Nephron (organoid): ENCODE results near the gene STAT5B.
A peak's percentile ranks its signal among the peaks of the same experiment; 100 is the strongest.

ENCODE experiments used
- H3K27ac Mint-ChIP-seq, 3 experiments: 2 replicates each; pipeline ENCODE4 v1.8.0; 2020; ENCODE audit warnings: mixed read lengths in 3 of 3, mild to moderate bottlenecking in 2 of 3, moderate library complexity in 1 of 3
- H3K27me3 Mint-ChIP-seq: 2 replicates; pipeline ENCODE4 v1.8.0; 2021; ENCODE audit warnings: low read depth, mild to moderate bottlenecking, moderate library complexity, mixed read lengths
- H3K36me3 Mint-ChIP-seq: 2 replicates; pipeline ENCODE4 v1.8.0; 2020; ENCODE audit warnings: low read depth, mixed read lengths
- H3K4me1 Mint-ChIP-seq: 2 replicates; pipeline ENCODE4 v1.8.0; 2020; ENCODE audit warnings: mixed read lengths
- H3K4me3 Mint-ChIP-seq, 3 experiments: 2 replicates each; pipeline ENCODE4 v1.8.0; 2020; ENCODE audit warnings: mild to moderate bottlenecking in 3 of 3, mixed read lengths in 3 of 3, moderate library complexity in 2 of 3
- H3K9me3 Mint-ChIP-seq: 2 replicates; pipeline ENCODE4 v1.8.0; 2020; ENCODE audit warnings: mixed read lengths
- CTCF ChIP-seq, 3 experiments: fragments of 200-600 bp; sonication (generic); IDR thresholded peaks; one replicate each; pipeline ENCODE4 v1.5.0; 2021; ENCODE audit warnings: antibody characterized with exemption in 3 of 3; ENCODE audit not compliant: unreplicated experiment in 3 of 3

Gene STAT5B

DNA sequence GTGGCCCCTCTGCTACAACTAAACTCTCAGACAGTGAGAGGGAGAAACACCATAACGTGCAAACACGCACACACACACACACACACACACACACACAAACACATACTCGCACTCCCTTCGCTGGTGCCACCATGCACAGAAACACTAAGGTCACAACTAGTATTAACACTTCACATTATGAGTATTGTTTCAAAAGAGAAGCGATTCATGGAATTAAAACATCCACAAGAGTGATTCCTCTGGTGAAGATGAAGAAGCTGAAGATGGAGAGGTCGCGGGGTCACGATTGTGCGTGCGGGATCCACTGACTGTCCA lies 74.8 kb downstream of the STAT5B start:
- Mint-ChIP-seq H3K27me3 (no peaks in the 10 kb centered on the region), H3K4me3 (no peak overlapping the region), H3K36me3 (peaks cover 42% of the 10 kb centered on the region), H3K27ac (no peak overlapping the region), H3K4me1 (no peaks in the 10 kb centered on the region), H3K9me3 (no peaks in the 10 kb centered on the region)
- no peak for TF ChIP-seq CTCF (IDR thresholded peaks at IDR 0.05; ENCODE audit: unreplicated experiment in 3 of 3)

DNA sequence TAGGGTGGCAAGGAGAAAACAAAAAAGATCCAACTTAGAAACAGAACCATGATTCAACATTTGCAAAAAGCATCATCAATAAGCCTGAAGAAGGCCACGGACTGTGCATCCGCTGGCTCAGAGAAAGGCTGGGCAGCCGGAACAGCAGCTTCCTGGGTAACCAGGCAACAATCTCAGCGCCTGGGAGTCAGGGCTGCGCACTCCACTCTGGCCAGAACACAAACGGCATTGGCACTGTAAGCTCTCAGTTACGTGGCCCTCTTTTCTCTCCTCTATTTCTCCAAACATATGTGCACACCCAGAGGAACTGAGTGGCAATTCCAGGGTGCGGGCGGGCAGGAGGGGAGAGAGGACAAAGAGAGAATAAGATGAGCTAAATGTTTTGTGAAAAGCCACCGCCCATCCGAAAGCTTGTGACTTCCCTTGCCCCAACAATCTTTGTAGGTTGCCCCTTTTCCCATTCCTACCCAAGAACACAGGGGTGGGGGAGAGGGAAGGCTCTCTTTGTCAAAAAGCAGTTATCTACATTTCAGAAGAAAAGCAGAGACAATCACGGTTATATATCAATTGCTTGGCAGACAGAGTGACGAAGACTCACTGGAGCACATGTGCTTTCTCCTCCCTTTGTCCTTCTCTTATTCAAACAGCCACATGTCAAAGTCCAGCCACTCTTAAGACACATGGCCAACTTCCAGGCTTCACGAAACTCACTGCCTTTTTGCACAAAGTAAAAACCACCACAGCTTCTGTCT lies 75.3 kb downstream of the STAT5B start:
- H3K27ac Mint-ChIP-seq = no peak overlapping the region
- H3K4me3 Mint-ChIP-seq = no peak overlapping the region
- no peak for TF ChIP-seq CTCF (IDR thresholded peaks at IDR 0.05; ENCODE audit: unreplicated experiment in 3 of 3)
- H3K9me3 Mint-ChIP-seq = no peaks in the 10 kb centered on the region
- H3K4me1 Mint-ChIP-seq = no peaks in the 10 kb centered on the region
- peaks cover 37% of the 10 kb centered on the region for H3K36me3 Mint-ChIP-seq
- no peaks in the 10 kb centered on the region for H3K27me3 Mint-ChIP-seq

DNA sequence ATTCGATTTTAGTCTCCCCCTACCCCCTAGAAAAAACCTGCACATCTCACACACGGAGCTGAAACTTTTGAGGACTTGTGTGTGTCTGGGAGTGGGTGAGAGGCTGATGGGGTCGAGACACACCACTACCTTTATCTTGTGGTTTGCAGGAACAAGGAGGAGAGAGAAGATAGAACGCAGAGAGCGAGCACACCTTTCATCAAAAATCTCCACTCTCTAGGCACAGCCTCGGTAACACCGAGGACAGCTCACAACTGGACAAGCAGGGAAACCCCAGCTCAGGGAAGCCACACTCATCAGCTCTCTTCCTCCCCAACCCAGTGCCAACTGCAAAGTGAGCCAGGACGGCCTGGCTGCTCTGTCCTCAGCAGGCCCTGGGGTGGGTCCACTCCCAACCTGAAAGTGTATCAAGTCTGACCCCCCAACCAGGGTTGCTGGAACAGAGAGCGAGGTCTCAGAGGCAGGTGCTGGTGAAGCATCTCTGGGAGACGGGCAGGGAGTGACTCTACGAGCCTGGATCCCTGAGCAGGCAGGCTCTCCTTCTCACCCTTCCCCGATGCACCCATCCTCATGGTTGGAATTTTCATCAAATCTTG lies 76.7 kb downstream of the STAT5B start:
- no peak for TF ChIP-seq CTCF (IDR thresholded peaks at IDR 0.05; ENCODE audit: unreplicated experiment in 3 of 3)
- H3K9me3 Mint-ChIP-seq = no peaks in the 10 kb centered on the region
- no peak overlapping the region for H3K4me3 Mint-ChIP-seq
- H3K4me1 Mint-ChIP-seq = peaks cover 2% of the 10 kb centered on the region
- H3K27ac Mint-ChIP-seq = no peak overlapping the region
- no peaks in the 10 kb centered on the region for H3K27me3 Mint-ChIP-seq
- peaks cover 30% of the 10 kb centered on the region for H3K36me3 Mint-ChIP-seq

DNA sequence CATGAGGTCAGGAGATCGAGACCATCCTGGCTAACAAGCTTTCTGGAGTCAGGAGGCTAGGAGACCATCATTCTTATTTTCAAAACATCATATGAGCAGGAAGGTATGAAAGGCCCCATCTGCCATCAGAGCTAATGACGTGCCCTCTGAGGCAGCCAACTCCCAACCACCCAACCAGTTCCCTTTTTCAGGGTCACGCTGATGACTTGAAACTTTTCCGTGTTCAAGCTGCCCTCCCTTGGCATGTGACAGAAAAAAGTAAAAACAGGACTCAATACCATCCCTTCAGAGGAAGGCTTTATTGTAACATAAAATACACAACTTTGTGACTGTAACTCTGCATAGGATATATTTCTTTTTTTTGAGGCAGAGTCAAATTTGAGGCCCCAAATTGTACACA lies 77.3 kb downstream of the STAT5B start:
- Mint-ChIP-seq H3K36me3 (peaks cover 25% of the 10 kb centered on the region), H3K27me3 (no peaks in the 10 kb centered on the region), H3K4me3 (no peak overlapping the region), H3K4me1 (peaks cover 7% of the 10 kb centered on the region), H3K9me3 (no peaks in the 10 kb centered on the region), H3K27ac (no peak overlapping the region)
- TF ChIP-seq CTCF (IDR thresholded peaks at IDR 0.05; ENCODE audit: unreplicated experiment in 3 of 3) = no peak

DNA sequence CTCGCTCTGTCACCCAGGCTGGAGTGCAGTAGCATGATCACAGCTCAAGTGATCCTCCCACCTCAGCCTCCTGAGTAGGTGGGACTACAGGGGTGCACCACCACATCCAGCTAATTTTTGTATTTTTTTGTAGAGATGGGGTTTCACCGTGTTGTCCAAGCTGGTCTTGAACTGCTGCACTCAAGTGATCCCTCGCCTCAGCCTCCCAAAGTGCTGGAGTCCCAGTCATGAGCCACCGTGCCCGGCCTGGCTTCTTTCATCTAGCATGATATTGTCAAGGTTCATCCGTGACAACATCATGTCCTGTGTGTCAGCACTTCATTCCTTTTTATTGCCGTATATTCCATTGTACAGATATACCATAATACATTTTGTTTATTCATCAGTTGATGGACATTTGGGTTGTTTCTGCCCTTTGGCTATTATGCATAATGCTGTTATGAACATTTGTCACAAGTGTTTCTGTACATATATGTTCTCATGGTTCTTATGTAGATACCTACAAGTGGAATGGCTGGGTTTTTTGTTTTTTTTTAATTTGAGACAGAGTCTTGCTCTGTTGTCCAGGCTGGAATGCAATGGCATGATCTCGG lies 78.5 kb downstream of the STAT5B start:
- Mint-ChIP-seq H3K4me1 (peaks cover 10% of the 10 kb centered on the region), H3K27ac (no peak overlapping the region), H3K36me3 (peaks cover 16% of the 10 kb centered on the region), H3K9me3 (no peaks in the 10 kb centered on the region), H3K27me3 (no peaks in the 10 kb centered on the region), H3K4me3 (peak overlapping the region in 1 of 3 experiments; percentile 34)
- no peak for TF ChIP-seq CTCF (IDR thresholded peaks at IDR 0.05; ENCODE audit: unreplicated experiment in 3 of 3)
